Measurements from ENCODE around the gene TRIM45. TPM values are rescaled to one million over a fixed set of nuclear protein-coding genes. Genes with fewer than 3 reads are reported as not detected.

TRIM45 gene
- total and polyA plus RNA-seq, 2 of the 13 experiments (the other 11 are each of a cell fraction or from before 2014, with no cell fraction given), result 1.9 to 2.3 TPM

- TF ChIP-seq ZNF687 (CRISPR knock-in tag; IDR thresholded peaks at IDR 0.05), result peak; percentile 83
- no peak; the same call in 1 of the 2 replicates for TF ChIP-seq ZFP90 (CRISPR knock-in tag; IDR thresholded peaks at IDR 0.05; ENCODE audit: borderline replicate concordance)
- peak; percentile 81; the same call in 1 of the 2 replicates for TF ChIP-seq NRL (CRISPR knock-in tag; IDR thresholded peaks at IDR 0.05; ENCODE audit: borderline replicate concordance)
- TF ChIP-seq PBX3 (CRISPR knock-in tag; IDR thresholded peaks at IDR 0.05; ENCODE audit: borderline replicate concordance), result peak; percentile 26; the same call in 1 of the 2 replicates
- peak; percentile 82; the same call in 1 of the 2 replicates for TF ChIP-seq ZBTB38 (CRISPR knock-in tag; IDR thresholded peaks at IDR 0.05)
- no peak for TF ChIP-seq ZFP62 (CRISPR knock-in tag; IDR thresholded peaks at IDR 0.05)
- no peak for TF ChIP-seq SP1 (IDR thresholded peaks at IDR 0.05)
- TF ChIP-seq SP1 (CRISPR knock-in tag; IDR thresholded peaks at IDR 0.05), result peak; percentile 63; the same call in 1 of the 2 replicates
- TF ChIP-seq MTERF4 (CRISPR knock-in tag; IDR thresholded peaks at IDR 0.05), result 0 out of 2 replicates have a peak, but pooled peaks have one; percentile 25
- TF ChIP-seq PCBP1 (IDR thresholded peaks at IDR 0.05; ENCODE audit: borderline replicate concordance, low read depth, low read length), result 0 out of 2 replicates have a peak, but pooled peaks have one; percentile 26
- peak; percentile 21; the same call in 1 of the 2 replicates for TF ChIP-seq THAP11 (CRISPR knock-in tag; IDR thresholded peaks at IDR 0.05)
- TF ChIP-seq PRMT3 (CRISPR knock-in tag; IDR thresholded peaks at IDR 0.05; ENCODE audit: borderline replicate concordance, low read depth), result no peak
- TF ChIP-seq ZSCAN9 (CRISPR knock-in tag; IDR thresholded peaks at IDR 0.05; ENCODE audit: borderline replicate concordance), result no peak
- peak; percentile 54; the same call in 1 of the 2 replicates for TF ChIP-seq MEF2D (CRISPR knock-in tag; IDR thresholded peaks at IDR 0.05)
- TF ChIP-seq FOXA1 (IDR thresholded peaks at IDR 0.05), result no peak
- no peak for TF ChIP-seq FOXA1 (CRISPR knock-in tag; IDR thresholded peaks at IDR 0.05)
- 0 out of 2 replicates have a peak, but pooled peaks have one; percentile 51 for TF ChIP-seq ZNF136 (CRISPR knock-in tag; IDR thresholded peaks at IDR 0.05; ENCODE audit: low read depth)
- no peak for TF ChIP-seq ZBTB42 (CRISPR knock-in tag; IDR thresholded peaks at IDR 0.05)
- no peak for TF ChIP-seq SMAD1 (CRISPR knock-in tag; IDR thresholded peaks at IDR 0.05; ENCODE audit: borderline replicate concordance, low read depth)
- peak; percentile 72 for TF ChIP-seq ZFX (CRISPR knock-in tag; IDR thresholded peaks at IDR 0.05; ENCODE audit: low read depth)
- no peak for TF ChIP-seq KLF9 (CRISPR knock-in tag; IDR thresholded peaks at IDR 0.05; ENCODE audit: low read depth)
- TF ChIP-seq POLR2AphosphoS5 (IDR thresholded peaks at IDR 0.05; ENCODE audit: low read depth, low read length), result peak; percentile 50
- TF ChIP-seq ZBTB7B (CRISPR knock-in tag; IDR thresholded peaks at IDR 0.05), result peak; percentile 43; the same call in 1 of the 2 replicates
- peak; percentile 36; the same call in 1 of the 2 replicates for TF ChIP-seq DMAP1 (CRISPR knock-in tag; IDR thresholded peaks at IDR 0.05)
- TF ChIP-seq ZNF841 (CRISPR knock-in tag; IDR thresholded peaks at IDR 0.05; ENCODE audit: borderline replicate concordance), result no peak
- TF ChIP-seq ZNF225 (CRISPR knock-in tag; IDR thresholded peaks at IDR 0.05), result peak; percentile 29; the same call in 1 of the 2 replicates
These were observed at the start of gene TRIM45 (continued) for GRCh38 chr1:117121589-117122329.

Data from HepG2 (cell line).